Measurements from ENCODE around the gene GALNT5. TPM values are rescaled to one million over a fixed set of nuclear protein-coding genes. Genes with fewer than 3 reads are reported as not detected.
A peak's percentile ranks its signal among the peaks of the same experiment; 100 is the strongest.
"Not testable (repeated sequence)": the region's sequence is repeated elsewhere in the genome, so short reads cannot be mapped to it uniquely, and the experiment has no call there.

Gene GALNT5
- polyA plus RNA-seq, 6 donors from 2014 or later: 0.04 TPM; not detected in 5

- no peak overlapping the region for H3K27ac Mint-ChIP-seq
- H3K4me1 Mint-ChIP-seq: peaks cover 0 to 20% (median 0%) of the 10 kb centered on the region in 3 donors
- peaks cover 11 to 28% (median 20%) of the 10 kb centered on the region in 3 donors for H3K27me3 Mint-ChIP-seq
These were observed 1.2 kb downstream of the GALNT5 start for GRCh38 chr2:157258520-157259326.

DNA sequence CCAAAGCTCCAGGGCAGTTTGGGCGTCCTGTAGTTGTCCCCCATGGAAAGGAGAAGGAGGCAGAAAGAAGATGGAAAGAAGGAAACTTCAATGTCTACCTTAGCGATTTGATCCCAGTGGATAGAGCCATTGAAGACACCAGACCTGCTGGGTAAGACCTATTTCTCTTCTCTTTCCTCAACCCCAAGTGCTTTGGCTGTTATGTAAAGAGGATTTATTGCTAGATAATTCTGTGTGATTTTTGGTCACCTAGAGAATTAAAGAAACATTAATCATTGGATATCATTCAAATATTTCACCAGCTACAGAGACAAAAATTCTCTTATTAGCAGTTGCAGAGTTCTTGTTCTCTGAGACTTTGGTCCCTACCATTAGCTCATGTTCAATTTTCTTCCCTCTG, 1.9 kb downstream of the GALNT5 start:
- Mint-ChIP-seq H3K27me3 (peaks cover 7 to 28% (median 20%) of the 10 kb centered on the region in 3 donors), H3K4me3 (no peak overlapping the region), H3K27ac (no peak overlapping the region), H3K4me1 (peaks cover 0 to 20% (median 0%) of the 10 kb centered on the region in 3 donors), H3K9me3 (no peaks in the 10 kb centered on the region), H3K36me3 (peaks cover 0 to 4% of the 10 kb centered on the region in 2 donors)
- DNase-seq: no peak
- ATAC-seq (ENCODE audit: low read depth in 2 of 2): no peak

More at GRCh38 chr2:157258520-157259326, 1.2 kb downstream of the GALNT5 start:
- Mint-ChIP-seq H3K4me3 (no peak overlapping the region), H3K9me3 (no peaks in the 10 kb centered on the region), H3K36me3 (peaks cover 0 to 4% of the 10 kb centered on the region in 2 donors)
- DNase-seq (no peak), ATAC-seq (ENCODE audit: low read depth in 2 of 2) (no peak)

- peaks cover 7 to 28% (median 20%) of the 10 kb centered on the region in 3 donors for H3K27me3 Mint-ChIP-seq
These were observed 2.5 kb downstream of the GALNT5 start for GRCh38 chr2:157259960-157260359.

DNA sequence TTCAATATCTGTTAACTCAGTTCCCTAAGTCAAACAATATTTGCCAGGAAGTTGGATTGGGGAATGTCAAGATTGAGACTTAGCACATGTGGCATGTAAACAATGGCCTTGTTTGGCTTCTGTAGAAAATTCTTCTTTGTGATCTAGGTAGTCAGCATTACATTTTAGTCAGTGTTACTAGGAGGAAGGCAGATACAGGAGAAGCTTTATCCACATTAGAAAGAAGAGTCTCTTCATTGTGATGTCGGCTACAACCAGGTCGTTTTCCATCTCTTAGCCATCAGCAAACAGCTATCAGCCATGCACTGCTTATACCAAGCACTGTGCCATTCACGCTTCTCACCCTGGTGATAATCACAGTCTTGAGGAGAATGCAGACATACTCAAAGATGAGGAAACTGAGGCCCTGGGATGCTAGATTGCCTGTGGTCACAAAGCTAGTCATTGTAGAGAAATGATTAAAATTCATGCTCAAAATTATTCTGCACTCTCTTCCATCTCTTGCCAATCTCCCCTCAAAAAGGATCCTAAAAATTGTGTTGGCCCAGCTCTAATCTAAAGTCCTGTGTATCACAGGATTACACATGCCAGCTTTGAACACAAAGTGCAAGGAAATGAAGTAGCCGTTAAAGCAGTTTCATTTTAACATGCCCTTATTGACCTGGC, 3.2 kb downstream of the GALNT5 start:
- H3K4me1 Mint-ChIP-seq: peaks cover 0 to 20% (median 0%) of the 10 kb centered on the region in 3 donors
- peaks cover 0 to 4% of the 10 kb centered on the region in 2 donors for H3K36me3 Mint-ChIP-seq
- peaks cover 7 to 22% (median 14%) of the 10 kb centered on the region in 3 donors for H3K27me3 Mint-ChIP-seq
- no peak overlapping the region for H3K4me3 Mint-ChIP-seq
- no peak overlapping the region for H3K27ac Mint-ChIP-seq
- no peak for DNase-seq
- ATAC-seq (ENCODE audit: low read depth in 2 of 2): no peak
- no peaks in the 10 kb centered on the region for H3K9me3 Mint-ChIP-seq

More at GRCh38 chr2:157259960-157260359, 2.5 kb downstream of the GALNT5 start:
- Mint-ChIP-seq H3K4me1 (peaks cover 0 to 20% (median 0%) of the 10 kb centered on the region in 3 donors), H3K27ac (no peak overlapping the region), H3K36me3 (peaks cover 0 to 4% of the 10 kb centered on the region in 2 donors), H3K9me3 (no peaks in the 10 kb centered on the region), H3K4me3 (no peak overlapping the region)
- no peak for DNase-seq
- ATAC-seq (ENCODE audit: low read depth in 2 of 2): no peak

DNA sequence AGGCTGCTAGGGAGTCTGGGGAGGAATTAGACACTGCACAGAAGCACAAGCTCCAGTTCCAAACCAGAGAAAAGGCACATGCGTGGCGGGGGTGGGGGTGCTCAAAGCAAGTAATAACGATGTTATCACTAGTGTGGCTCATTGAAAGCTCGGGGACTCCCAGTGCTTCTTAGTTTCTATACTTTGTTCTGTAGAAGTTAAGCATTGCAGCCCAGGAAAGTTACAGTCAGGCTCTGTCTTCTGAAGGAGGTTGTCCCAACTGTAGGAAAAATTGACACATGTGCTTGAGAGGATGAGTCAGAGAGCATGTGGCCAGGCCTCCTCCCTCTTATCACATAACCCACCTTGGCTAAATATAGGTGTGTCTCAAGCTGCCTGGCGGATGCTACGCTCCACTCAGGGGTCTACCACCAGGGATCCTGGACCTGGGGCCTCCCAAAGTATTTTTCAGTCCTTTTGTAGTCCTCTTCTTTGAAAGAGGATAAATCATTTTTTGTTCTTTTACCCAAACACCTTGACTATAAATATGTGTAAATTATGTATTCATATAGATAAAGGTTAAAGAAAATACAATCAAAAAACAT, 3.8 kb downstream of the GALNT5 start:
- Mint-ChIP-seq H3K4me3 (no peak overlapping the region), H3K4me1 (peaks cover 0 to 20% (median 0%) of the 10 kb centered on the region in 3 donors), H3K27me3 (peaks cover 7 to 22% (median 13%) of the 10 kb centered on the region in 3 donors), H3K27ac (no peak overlapping the region), H3K36me3 (peaks cover 0 to 4% of the 10 kb centered on the region in 2 donors), H3K9me3 (no peaks in the 10 kb centered on the region)
- ATAC-seq (ENCODE audit: low read depth in 2 of 2): no peak
- DNase-seq: no peak

DNA sequence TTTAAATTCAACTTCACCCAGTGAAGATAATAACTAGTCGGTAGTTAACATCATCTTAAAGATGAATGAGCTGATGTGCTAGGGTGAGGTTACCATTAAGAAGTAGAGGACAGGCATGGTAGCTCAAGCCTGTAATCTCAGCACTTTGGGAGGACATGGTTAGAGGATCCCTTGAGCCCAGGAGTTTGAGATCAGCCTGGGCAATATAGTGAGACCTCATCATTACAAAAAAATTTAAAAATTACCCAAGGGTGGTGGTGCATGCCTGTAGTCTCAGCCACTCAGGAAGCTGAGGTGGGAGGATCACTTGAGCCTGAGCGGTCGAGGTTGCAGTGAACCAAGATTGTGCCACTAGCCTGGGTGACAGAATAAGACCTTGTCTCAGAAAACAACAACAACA, 4.7 kb downstream of the GALNT5 start:
- peak in 1 of 2 donors; percentile 20 for ATAC-seq (ENCODE audit: low read depth in 2 of 2)
- Mint-ChIP-seq H3K4me3 (no peak overlapping the region), H3K27me3 (peaks cover 3 to 28% (median 21%) of the 10 kb centered on the region in 3 donors), H3K27ac (no peak overlapping the region), H3K9me3 (no peaks in the 10 kb centered on the region), H3K36me3 (peaks cover 0 to 4% of the 10 kb centered on the region in 2 donors), H3K4me1 (peaks cover 0 to 20% (median 0%) of the 10 kb centered on the region in 3 donors)
- DNase-seq: no peak

- no peak overlapping the region for H3K4me3 Mint-ChIP-seq
- DNase-seq: no peak
These were observed 6.6 kb downstream of the GALNT5 start for GRCh38 chr2:157264099-157264498.

DNA sequence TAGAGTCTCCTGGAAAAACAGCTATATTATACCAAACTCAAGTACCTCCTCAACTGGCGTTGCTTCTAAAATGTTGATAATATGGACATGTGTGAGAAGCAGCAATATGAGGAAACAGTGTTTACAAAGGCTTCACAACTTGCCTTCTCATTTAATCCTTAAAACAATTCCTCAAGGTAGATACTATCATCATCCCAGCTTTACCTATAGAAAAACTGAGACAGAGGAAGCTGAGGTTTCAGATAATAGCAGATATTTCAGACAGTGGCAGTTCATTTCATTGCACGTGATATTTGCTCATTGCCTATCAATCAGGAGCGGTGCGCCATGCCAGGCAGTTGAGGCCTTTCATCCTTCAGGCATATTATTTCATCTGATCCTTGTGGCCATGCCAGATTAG, 8.3 kb downstream of the GALNT5 start:
- Mint-ChIP-seq H3K27ac (no peak overlapping the region), H3K27me3 (peaks cover 0 to 15% (median 10%) of the 10 kb centered on the region in 3 donors), H3K36me3 (peaks cover 0 to 4% of the 10 kb centered on the region in 2 donors), H3K4me3 (no peak overlapping the region), H3K9me3 (no peaks in the 10 kb centered on the region), H3K4me1 (peaks cover 7 to 21% (median 7%) of the 10 kb centered on the region in 3 donors)
- ATAC-seq (ENCODE audit: low read depth in 2 of 2) (no peak), DNase-seq (no peak)

More at GRCh38 chr2:157264099-157264498, 6.6 kb downstream of the GALNT5 start:
- ATAC-seq (ENCODE audit: low read depth in 2 of 2): no peak
- Mint-ChIP-seq H3K9me3 (no peaks in the 10 kb centered on the region), H3K4me1 (peaks cover 0 to 17% (median 0%) of the 10 kb centered on the region in 3 donors), H3K27me3 (peaks cover 0 to 15% (median 10%) of the 10 kb centered on the region in 3 donors), H3K36me3 (peaks cover 0 to 4% of the 10 kb centered on the region in 2 donors), H3K27ac (no peak overlapping the region)

DNA sequence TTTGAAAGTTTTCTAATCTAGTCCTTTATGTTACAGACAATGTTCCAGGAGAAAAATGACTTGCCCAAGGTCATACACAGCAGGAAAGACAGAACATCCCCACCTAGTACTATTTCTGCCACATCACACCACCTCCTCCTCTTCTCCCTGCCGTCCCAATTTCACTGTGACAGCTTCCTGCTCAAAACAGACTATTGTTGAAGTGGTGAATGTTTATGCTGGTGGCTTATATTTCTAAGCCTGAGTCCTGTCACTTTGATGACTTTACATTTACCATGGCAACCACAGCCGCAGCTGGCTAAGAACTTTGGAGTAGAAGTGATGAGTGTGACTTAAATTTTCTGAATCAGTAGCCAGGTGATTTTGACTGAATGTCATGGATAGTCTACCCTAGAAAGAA, 10.0 kb downstream of the GALNT5 start:
- no peaks in the 10 kb centered on the region for H3K9me3 Mint-ChIP-seq
- peaks cover 0 to 15% (median 10%) of the 10 kb centered on the region in 3 donors for H3K27me3 Mint-ChIP-seq
- peaks cover 7 to 20% (median 10%) of the 10 kb centered on the region in 3 donors for H3K4me1 Mint-ChIP-seq
- DNase-seq: no peak
- H3K4me3 Mint-ChIP-seq: no peak overlapping the region
- H3K36me3 Mint-ChIP-seq: peaks cover 0 to 4% of the 10 kb centered on the region in 2 donors
- no peak for ATAC-seq (ENCODE audit: low read depth in 2 of 2)
- no peak overlapping the region for H3K27ac Mint-ChIP-seq

DNA sequence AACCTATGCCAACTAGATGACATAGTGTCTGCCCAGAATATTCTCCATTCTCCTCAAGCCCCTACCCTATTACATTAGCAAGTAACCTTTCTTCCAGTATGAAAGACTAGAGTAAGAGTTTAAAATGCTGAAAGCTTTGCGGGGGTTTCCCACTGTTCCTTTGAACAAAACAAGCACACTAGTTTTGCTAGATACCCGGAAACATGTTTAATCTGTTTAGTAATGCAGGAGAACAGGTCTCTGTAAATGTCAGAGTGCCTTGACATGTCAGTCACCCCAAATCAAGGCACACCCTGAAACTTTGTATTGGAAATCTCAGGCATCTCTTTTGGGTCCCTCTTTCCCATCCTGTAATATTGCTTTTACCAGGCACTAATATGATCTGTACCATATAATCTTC, 11.6 kb downstream of the GALNT5 start:
- DNase-seq (no peak), ATAC-seq (ENCODE audit: low read depth in 2 of 2) (no peak)
- no peak overlapping the region for H3K4me3 Mint-ChIP-seq
- no peaks in the 10 kb centered on the region for H3K36me3 Mint-ChIP-seq
- H3K9me3 Mint-ChIP-seq: no peaks in the 10 kb centered on the region
- no peak overlapping the region for H3K27ac Mint-ChIP-seq
- peaks cover 0 to 10% (median 10%) of the 10 kb centered on the region in 3 donors for H3K27me3 Mint-ChIP-seq
- H3K4me1 Mint-ChIP-seq: peaks cover 4 to 20% (median 7%) of the 10 kb centered on the region in 3 donors

DNA sequence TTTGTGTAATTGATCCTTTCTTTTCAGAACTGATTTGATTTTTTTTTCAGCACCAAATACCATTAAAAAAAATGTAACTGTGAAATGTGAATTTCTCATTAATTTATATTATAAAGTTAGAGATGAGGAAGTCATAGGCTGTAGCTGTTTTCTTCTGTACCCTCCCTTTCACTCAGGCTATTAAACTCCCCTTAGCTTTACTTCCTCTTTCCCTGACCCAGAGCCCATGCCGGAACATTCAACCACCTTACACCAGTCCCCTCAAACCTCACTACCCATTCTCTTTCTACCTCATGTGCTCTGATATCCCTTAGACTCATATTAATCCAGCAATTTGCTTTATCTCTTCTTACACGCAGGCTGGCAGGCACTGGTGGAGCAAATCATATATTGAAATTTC, 12.4 kb downstream of the GALNT5 start:
- Mint-ChIP-seq H3K9me3 (peaks cover 0 to 2% (median 0%) of the 10 kb centered on the region in 7 donors), H3K27ac (peak overlapping the region in 2 of 6 donors; percentile 2 to 36), H3K4me3 (no peak overlapping the region), H3K36me3 (no peaks in the 10 kb centered on the region), H3K27me3 (peaks cover 0 to 10% (median 10%) of the 10 kb centered on the region in 3 donors), H3K4me1 (peaks cover 4 to 20% (median 7%) of the 10 kb centered on the region in 3 donors)
- peak; percentile 10 for DNase-seq
- peak; percentile 87 to 99 for ATAC-seq (ENCODE audit: low read depth in 2 of 2)

DNA sequence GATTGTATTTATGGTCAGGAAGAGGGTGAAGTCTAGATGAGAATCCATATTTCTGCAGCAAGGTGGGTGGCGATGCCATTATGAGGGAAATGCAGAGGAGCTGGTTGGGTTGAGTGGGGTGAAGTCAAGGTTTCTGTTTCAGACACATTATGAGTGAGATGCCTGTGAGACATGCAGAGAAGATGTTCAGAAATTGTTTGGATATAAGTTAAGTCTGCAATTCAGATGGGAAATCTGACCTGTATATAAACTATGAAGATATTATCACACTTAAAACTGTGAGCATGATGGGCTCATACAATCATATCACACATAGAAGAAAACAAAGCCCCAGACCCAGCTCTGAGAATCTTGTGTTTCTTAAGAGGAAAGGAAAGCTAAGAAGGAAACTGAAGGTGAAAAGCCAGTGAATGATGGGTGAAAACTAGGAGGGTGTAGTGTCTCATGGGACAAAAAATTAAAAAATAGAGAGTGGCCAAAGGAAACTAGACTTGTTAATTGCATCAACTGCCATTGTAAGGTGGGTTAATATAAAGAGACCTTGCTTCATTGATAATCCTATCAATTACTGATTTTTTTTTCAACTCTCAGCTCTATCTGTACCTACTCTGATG, 14.2 kb downstream of the GALNT5 start:
- Mint-ChIP-seq H3K4me3 (no peak overlapping the region), H3K27ac (peak overlapping the region in 2 of 6 donors; percentile 0 to 3), H3K9me3 (peaks cover 0 to 2% (median 0%) of the 10 kb centered on the region in 7 donors), H3K36me3 (no peaks in the 10 kb centered on the region), H3K4me1 (peaks cover 4 to 20% (median 7%) of the 10 kb centered on the region in 3 donors), H3K27me3 (peaks cover 0 to 13% (median 8%) of the 10 kb centered on the region in 3 donors)
- ATAC-seq (ENCODE audit: low read depth in 2 of 2) (no peak), DNase-seq (no peak)

- H3K27me3 Mint-ChIP-seq: peaks cover 11 to 43% (median 41%) of the 10 kb centered on the region in 3 donors
These were observed 21.8 kb downstream of the GALNT5 start for GRCh38 chr2:157279311-157279710.

More at GRCh38 chr2:157279311-157279710, 21.8 kb downstream of the GALNT5 start:
- H3K4me1 Mint-ChIP-seq; DNase-seq; H3K36me3 Mint-ChIP-seq; H3K27ac Mint-ChIP-seq; ATAC-seq (ENCODE audit: low read depth in 2 of 2); H3K4me3 Mint-ChIP-seq: not testable (repeated sequence)
- peaks cover 0 to 13% (median 6%) of the 10 kb centered on the region in 7 donors for H3K9me3 Mint-ChIP-seq
